ENCODE results near the gene ULK2. TPM values are rescaled to one million over a fixed set of nuclear protein-coding genes. Genes with fewer than 3 reads are reported as not detected.

ULK2 gene
- polyA plus RNA-seq, 1 of the 3 experiments (the other 2 are of a cell fraction), result 18.0 TPM

DNA sequence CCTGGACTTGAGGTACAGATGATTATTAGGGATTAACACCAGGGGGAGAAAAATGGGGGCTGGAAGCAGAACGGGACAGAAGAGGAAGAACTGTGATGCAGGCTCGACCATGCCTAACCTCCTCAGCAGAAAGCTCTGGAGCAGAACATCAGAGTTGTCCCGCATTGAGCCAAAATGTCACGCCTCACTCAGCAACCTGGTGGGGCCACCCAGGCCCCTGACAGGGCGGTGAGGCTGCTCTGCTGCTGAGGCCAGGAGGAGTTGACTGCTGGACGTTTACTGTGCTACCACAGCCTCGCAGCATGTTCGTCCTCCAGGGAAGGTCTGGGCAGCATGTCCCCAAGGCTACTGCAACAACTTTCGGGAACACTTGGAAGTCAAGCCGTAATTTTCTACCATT, 6.5 kb upstream of the ULK2 start (continued):
- no peak for TF ChIP-seq MEF2A (IDR thresholded peaks at IDR 0.05; ENCODE audit: borderline replicate concordance, low read depth)
- no peak for TF ChIP-seq TEAD4 (IDR thresholded peaks at IDR 0.05; ENCODE audit: borderline replicate concordance, insufficient read depth)

DNA sequence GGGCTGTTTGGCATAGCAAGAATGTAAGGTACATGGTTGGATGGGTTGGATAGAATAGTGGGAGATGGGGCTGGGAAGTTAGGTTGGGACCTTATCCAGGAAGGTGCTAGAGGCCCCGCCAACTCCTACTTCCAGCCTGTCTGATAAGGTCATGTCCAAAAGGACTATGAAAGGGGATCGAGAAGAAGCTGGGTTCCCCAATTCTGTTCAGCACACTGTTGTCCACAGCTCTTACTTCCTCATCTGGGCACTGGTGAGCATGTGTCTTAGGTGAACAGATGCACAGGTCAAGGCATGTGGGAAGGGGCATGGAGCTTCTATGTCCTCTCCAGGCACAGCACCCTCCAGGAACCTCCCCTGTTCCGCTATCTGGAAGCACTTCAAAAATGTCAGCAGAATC, 5.6 kb upstream of the ULK2 start:
- DNase-seq, result no peak
- Histone ChIP-seq H3K4me3 (ENCODE audit: low read depth in 2 of 2, low read length in 1 of 2) (no peak overlapping the region), H2AFZ (ENCODE audit: low read depth) (no peak overlapping the region), H3K27ac (ENCODE audit: low read depth in 2 of 2, low read length in 1 of 2) (no peak overlapping the region), H3K36me3 (replicated peaks in 1 of 2; ENCODE audit: control insufficient read depth in 1 of 2, insufficient read depth in 2 of 2, low read length in 1 of 2) (no peaks in the 10 kb centered on the region), H4K20me1 (ENCODE audit: insufficient read depth) (no peaks in the 10 kb centered on the region), H3K4me2 (no peak overlapping the region), H3K4me1 (ENCODE audit: control insufficient read depth in 1 of 2, insufficient read depth in 2 of 2, low read depth in 1 of 2, low read length in 1 of 2) (0 out of 4 replicates have a peak, but pooled peaks cover 0 to under 1% of the 10 kb centered on the region in 2 experiments), H3K9ac (no peak overlapping the region), H3K9me3 (no peaks in the 10 kb centered on the region), H3K79me2 (ENCODE audit: insufficient read depth) (no peaks in the 10 kb centered on the region), H3K9me2 (no peaks in the 10 kb centered on the region), H3F3A (replicated peaks; ENCODE audit: insufficient read depth) (no peaks in the 10 kb centered on the region), H3K27me3 (ENCODE audit: insufficient read depth) (no peaks in the 10 kb centered on the region)
- ChIA-PET POLR2A (interaction anchor here (0.7 kb wide), 1 partner anchor 13 kb away, joined by 7 read pairs; no protein-coding TSS in a partner anchor), CTCF (no interaction called here)
- WGBS (ENCODE audit: low lambda C conversion rate), result 90% methylated on average over 3 of the region's 3 CpGs
- TF ChIP-seq SIN3A (IDR thresholded peaks at IDR 0.05; ENCODE audit: borderline replicate concordance, low read depth, low read length), result no peak
- TF ChIP-seq FOXJ3 (CRISPR knock-in tag; IDR thresholded peaks at IDR 0.05), result no peak
- TF ChIP-seq, protein P1, sequence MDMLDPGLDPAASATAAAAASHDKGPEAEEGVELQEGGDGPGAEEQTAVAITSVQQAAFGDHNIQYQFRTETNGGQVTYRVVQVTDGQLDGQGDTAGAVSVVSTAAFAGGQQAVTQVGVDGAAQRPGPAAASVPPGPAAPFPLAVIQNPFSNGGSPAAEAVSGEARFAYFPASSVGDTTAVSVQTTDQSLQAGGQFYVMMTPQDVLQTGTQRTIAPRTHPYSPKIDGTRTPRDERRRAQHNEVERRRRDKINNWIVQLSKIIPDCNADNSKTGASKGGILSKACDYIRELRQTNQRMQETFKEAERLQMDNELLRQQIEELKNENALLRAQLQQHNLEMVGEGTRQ (IDR thresholded peaks at IDR 0.05; ENCODE audit: borderline replicate concordance, low read depth, low read length), result no peak
- no peak for TF ChIP-seq MXI1 (IDR thresholded peaks at IDR 0.05; ENCODE audit: low read depth, low read length)
- no peak for TF ChIP-seq RAD21 (IDR thresholded peaks at IDR 0.05; ENCODE audit: low read length)
- no peak for TF ChIP-seq NFIC (IDR thresholded peaks at IDR 0.05; ENCODE audit: borderline replicate concordance)
- TF ChIP-seq, protein P2, sequence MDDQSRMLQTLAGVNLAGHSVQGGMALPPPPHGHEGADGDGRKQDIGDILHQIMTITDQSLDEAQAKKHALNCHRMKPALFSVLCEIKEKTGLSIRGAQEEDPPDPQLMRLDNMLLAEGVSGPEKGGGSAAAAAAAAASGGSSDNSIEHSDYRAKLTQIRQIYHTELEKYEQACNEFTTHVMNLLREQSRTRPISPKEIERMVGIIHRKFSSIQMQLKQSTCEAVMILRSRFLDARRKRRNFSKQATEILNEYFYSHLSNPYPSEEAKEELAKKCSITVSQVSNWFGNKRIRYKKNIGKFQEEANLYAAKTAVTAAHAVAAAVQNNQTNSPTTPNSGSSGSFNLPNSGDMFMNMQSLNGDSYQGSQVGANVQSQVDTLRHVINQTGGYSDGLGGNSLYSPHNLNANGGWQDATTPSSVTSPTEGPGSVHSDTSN (IDR thresholded peaks at IDR 0.05), result no peak
- no peak for TF ChIP-seq MEF2A (IDR thresholded peaks at IDR 0.05; ENCODE audit: borderline replicate concordance, low read depth)
- TF ChIP-seq, protein P3, sequence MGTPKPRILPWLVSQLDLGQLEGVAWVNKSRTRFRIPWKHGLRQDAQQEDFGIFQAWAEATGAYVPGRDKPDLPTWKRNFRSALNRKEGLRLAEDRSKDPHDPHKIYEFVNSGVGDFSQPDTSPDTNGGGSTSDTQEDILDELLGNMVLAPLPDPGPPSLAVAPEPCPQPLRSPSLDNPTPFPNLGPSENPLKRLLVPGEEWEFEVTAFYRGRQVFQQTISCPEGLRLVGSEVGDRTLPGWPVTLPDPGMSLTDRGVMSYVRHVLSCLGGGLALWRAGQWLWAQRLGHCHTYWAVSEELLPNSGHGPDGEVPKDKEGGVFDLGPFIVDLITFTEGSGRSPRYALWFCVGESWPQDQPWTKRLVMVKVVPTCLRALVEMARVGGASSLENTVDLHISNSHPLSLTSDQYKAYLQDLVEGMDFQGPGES (IDR thresholded peaks at IDR 0.05; ENCODE audit: low read depth, low read length), result no peak
- TF ChIP-seq JUND (IDR thresholded peaks at IDR 0.05), result no peak
- TF ChIP-seq EZH2phosphoT487 (IDR thresholded peaks at IDR 0.05; ENCODE audit: borderline replicate concordance, low read depth), result no peak
- TF ChIP-seq, protein P4, sequence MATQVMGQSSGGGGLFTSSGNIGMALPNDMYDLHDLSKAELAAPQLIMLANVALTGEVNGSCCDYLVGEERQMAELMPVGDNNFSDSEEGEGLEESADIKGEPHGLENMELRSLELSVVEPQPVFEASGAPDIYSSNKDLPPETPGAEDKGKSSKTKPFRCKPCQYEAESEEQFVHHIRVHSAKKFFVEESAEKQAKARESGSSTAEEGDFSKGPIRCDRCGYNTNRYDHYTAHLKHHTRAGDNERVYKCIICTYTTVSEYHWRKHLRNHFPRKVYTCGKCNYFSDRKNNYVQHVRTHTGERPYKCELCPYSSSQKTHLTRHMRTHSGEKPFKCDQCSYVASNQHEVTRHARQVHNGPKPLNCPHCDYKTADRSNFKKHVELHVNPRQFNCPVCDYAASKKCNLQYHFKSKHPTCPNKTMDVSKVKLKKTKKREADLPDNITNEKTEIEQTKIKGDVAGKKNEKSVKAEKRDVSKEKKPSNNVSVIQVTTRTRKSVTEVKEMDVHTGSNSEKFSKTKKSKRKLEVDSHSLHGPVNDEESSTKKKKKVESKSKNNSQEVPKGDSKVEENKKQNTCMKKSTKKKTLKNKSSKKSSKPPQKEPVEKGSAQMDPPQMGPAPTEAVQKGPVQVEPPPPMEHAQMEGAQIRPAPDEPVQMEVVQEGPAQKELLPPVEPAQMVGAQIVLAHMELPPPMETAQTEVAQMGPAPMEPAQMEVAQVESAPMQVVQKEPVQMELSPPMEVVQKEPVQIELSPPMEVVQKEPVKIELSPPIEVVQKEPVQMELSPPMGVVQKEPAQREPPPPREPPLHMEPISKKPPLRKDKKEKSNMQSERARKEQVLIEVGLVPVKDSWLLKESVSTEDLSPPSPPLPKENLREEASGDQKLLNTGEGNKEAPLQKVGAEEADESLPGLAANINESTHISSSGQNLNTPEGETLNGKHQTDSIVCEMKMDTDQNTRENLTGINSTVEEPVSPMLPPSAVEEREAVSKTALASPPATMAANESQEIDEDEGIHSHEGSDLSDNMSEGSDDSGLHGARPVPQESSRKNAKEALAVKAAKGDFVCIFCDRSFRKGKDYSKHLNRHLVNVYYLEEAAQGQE (IDR thresholded peaks at IDR 0.05; ENCODE audit: low read depth, low read length), result no peak
- TF ChIP-seq TAF1 (IDR thresholded peaks at IDR 0.05; ENCODE audit: borderline replicate concordance, low read depth, low read length), result no peak
- no peak for TF ChIP-seq RXRA (IDR thresholded peaks at IDR 0.05; ENCODE audit: borderline replicate concordance, low read depth)
- no peak for TF ChIP-seq POLR2AphosphoS5 (IDR thresholded peaks at IDR 0.05; ENCODE audit: low read depth, low read length)
- no peak for TF ChIP-seq SMC3 (IDR thresholded peaks at IDR 0.05; ENCODE audit: low read depth, low read length)
- TF ChIP-seq EP300 (IDR thresholded peaks at IDR 0.05; ENCODE audit: borderline replicate concordance in 1 of 2, low read depth in 1 of 2, low read length in 1 of 2), result no peak
- no peak for TF ChIP-seq FOXM1 (IDR thresholded peaks at IDR 0.05; ENCODE audit: low read depth)

All from SK-N-SH (cell line).